LHCN-M2 (cell line): ENCODE results near the gene GADD45A. TPM values are rescaled to one million over a fixed set of nuclear protein-coding genes. Genes with fewer than 3 reads are reported as not detected.
"Not testable (repeated sequence)": the region's sequence is repeated elsewhere in the genome, so short reads cannot be mapped to it uniquely, and the experiment has no call there.

ENCODE experiments used
- DNase-seq: peaks from one replicate; pipeline ENCODE4 v3.0.0-alpha.2; 2012; ENCODE audit warnings: low read depth
- polyA plus RNA-seq: library from polyadenylated mRNA; unstranded; fragments of >200 nt; gene quantifications from one replicate; pipeline ENCODE4 v1.2.1, GENCODE V29; 2012; ENCODE audit warnings: missing spikeins
- total RNA-seq: library from RNA; depleted of rRNA; stranded (reverse); fragments of >200 nt; gene quantifications from 2 replicates; pipeline ENCODE4 v1.2.3, GENCODE V29; 2014; rRNA removed

Gene GADD45A, protein sequence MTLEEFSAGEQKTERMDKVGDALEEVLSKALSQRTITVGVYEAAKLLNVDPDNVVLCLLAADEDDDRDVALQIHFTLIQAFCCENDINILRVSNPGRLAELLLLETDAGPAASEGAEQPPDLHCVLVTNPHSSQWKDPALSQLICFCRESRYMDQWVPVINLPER
- 112 and 133 TPM in 2 replicates for total RNA-seq
- polyA plus RNA-seq = 83.7 TPM

DNA sequence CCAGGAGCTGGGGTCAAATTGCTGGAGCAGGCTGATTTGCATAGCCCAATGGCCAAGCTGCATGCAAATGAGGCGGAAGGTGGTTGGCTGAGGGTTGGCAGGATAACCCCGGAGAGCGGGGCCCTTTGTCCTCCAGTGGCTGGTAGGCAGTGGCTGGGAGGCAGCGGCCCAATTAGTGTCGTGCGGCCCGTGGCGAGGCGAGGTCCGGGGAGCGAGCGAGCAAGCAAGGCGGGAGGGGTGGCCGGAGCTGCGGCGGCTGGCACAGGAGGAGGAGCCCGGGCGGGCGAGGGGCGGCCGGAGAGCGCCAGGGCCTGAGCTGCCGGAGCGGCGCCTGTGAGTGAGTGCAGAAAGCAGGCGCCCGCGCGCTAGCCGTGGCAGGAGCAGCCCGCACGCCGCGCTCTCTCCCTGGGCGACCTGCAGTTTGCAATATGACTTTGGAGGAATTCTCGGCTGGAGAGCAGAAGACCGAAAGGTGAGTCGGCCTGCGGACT is at the start of gene GADD45A:
GADD45A (plus strand) TSS at position 135 of the 491 bp plus-strand sequence; CDS start at position 429, 294 bp downstream.
- peak; percentile 100 for DNase-seq

GRCh38 chr1:67636146-67636545 is 48.9 kb upstream of the GADD45A start:
- DNase-seq = no peak

GRCh38 chr1:67639361-67639760 is 45.6 kb upstream of the GADD45A start:
- no peak for DNase-seq

- DNase-seq = no peak
These were observed 42.4 kb upstream of the GADD45A start for GRCh38 chr1:67642629-67643028.

GRCh38 chr1:67644566-67644965 is 40.4 kb upstream of the GADD45A start:
- no peak for DNase-seq

- no peak for DNase-seq
These were observed 39.4 kb upstream of the GADD45A start for GRCh38 chr1:67645495-67646144.

GRCh38 chr1:67646145-67647035 is 38.6 kb upstream of the GADD45A start:
- peak; percentile 57 for DNase-seq

GRCh38 chr1:67647036-67647798 is 37.8 kb upstream of the GADD45A start:
- peak; percentile 73 for DNase-seq

- no peak for DNase-seq
These were observed 37.1 kb upstream of the GADD45A start for GRCh38 chr1:67647814-67648358.

- DNase-seq = no peak
These were observed 36.2 kb upstream of the GADD45A start for GRCh38 chr1:67648582-67649326.

DNA sequence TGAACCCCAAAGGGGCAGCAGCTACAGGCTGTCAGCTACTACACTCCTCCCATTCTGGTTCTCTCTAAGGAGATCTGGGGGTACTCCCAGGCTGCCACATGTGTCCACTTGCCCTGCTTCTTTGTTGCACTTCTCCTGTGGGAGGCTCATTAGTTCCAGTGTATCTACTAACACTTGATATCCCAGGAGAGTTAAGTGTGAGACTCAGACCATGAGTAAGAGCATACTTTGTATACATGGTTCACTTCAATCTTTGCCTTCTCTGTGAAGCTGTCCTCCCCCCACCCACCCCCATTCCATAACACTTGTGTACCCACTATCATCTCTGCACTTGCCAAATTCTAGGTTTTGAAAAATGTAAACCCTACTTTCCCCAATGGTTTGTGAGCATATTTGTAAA is 34.9 kb upstream of the GADD45A start:
- DNase-seq = peak; percentile 43

GRCh38 chr1:67651031-67651430 is 34.0 kb upstream of the GADD45A start:
- DNase-seq = no peak

DNA sequence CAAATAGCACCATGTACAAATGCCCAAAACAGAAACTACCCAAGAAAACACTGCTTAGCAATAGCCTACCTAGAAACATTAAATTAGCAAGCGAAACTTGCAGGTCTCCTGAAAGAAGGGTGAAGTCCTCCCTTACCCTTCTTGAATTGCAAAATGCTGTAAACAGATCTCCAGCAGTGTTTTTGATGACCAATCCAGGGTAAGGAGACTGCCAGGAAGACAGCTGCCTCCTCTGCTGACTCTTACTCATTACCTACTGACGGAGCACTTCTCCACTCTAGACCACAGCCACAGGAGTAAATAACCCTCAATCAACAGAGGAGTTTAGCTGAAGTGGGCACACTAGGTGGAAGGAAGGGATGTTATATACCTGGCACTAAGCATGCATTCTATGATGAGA is 32.2 kb upstream of the GADD45A start:
- peak; percentile 96 for DNase-seq

GRCh38 chr1:67653304-67653703 is 31.7 kb upstream of the GADD45A start:
- DNase-seq = no peak

DNA sequence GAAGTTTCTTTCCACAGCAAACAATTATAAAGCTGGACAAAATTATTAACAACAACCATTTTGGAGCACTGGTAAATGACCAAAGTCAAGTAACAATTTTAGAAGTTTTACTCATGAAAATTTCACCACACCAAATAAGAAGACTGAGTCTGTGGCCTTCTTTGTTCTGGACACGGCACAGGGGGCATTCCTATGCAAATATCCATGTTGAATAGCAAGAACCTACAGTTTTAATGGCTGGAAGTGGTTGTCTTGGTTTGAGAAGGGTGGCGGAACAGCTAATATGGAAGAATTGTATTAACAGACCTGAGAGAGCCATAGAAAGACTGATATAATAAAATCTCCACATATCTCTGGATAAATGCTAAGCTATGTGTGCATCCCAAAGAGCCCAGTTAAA is 29.4 kb upstream of the GADD45A start:
- no peak for DNase-seq

GRCh38 chr1:67657152-67657551 is 27.8 kb upstream of the GADD45A start:
- DNase-seq = not testable (repeated sequence)

DNA sequence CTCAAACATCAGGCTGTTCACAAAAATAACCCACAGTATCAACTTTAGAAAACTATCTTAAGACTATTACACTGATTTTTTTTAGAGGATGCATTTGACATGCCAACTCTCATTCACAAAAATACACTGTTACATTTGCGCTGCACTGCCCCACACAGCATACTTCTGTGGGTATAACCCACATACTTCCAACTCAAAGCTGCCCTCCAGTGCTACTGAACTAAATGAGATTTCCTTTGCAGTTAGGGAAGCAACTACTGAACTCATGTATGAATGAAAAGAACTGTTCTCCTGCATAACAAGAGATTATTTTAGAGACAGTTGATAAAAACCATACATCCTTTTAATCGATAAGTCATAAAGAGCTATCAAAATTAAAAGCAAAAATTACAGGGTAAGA is 25.8 kb upstream of the GADD45A start:
- peak; percentile 14 for DNase-seq

DNA sequence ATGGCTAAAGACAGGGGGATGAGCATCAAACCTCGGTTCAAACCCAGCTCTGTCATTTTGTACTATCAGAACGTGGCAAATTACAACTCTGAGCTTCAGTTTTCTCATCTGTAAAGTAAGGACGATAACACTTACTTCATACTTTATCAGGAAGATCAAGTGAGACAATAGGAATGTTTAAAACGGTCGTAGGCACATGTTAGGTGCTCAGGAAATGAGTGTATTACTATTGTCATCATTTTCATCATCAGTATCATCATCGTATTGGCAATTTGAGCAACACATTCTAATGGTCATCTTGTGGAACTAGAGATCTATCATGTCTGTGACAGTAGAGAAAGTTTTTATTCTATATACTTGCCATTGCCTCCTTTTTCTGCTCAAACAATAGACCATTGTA is 22.1 kb upstream of the GADD45A start:
- DNase-seq = no peak

- DNase-seq = no peak
These were observed 21.0 kb upstream of the GADD45A start for GRCh38 chr1:67664048-67664447.

- DNase-seq = not testable (repeated sequence)
These were observed 19.7 kb upstream of the GADD45A start for GRCh38 chr1:67665307-67665706.
